WERI-Rb-1 (cell line): Measurements from ENCODE around the gene PTPRN2.

Source experiments
- DNase-seq: peaks from one replicate; pipeline ENCODE4 v3.0.0-alpha.2; 2020
- H3K27ac ChIP-seq: fragments of 250-450 bp; sonication (Bioruptor Pico); 2 replicates; pipeline ENCODE4 v1.5.1; 2020; ENCODE audit warnings: mild to moderate bottlenecking, moderate library complexity
- H3K27me3 ChIP-seq: fragments of 250-450 bp; sonication (Bioruptor Pico); 2 replicates; pipeline ENCODE4 v1.5.1; 2021; ENCODE audit warnings: mild to moderate bottlenecking, low read depth, moderate library complexity; ENCODE audit not compliant: insufficient read depth, severe bottlenecking
- H3K36me3 ChIP-seq: fragments of 250-450 bp; sonication (Bioruptor Pico); 2 replicates; pipeline ENCODE4 v1.5.1; 2020; ENCODE audit warnings: mild to moderate bottlenecking, moderate library complexity
- H3K4me3 ChIP-seq: 2 replicates; pipeline ENCODE4 v1.5.1; 2011; ENCODE audit warnings: low read depth, mild to moderate bottlenecking, control low read depth, low read length
- H3K9me3 ChIP-seq: fragments of 250-450 bp; sonication (Bioruptor Pico); 2 replicates; pipeline ENCODE4 v1.5.1; 2021; ENCODE audit warnings: mild to moderate bottlenecking, moderate library complexity; ENCODE audit not compliant: severe bottlenecking
- TF ChIP-seq, protein P1 (sequence below): IDR thresholded peaks from 2 replicates; pipeline ENCODE4 v1.5.1; 2011; ENCODE audit warnings: low read depth, mild to moderate bottlenecking, control low read depth, inconsistent platforms, low read length

PTPRN2 gene

DNA sequence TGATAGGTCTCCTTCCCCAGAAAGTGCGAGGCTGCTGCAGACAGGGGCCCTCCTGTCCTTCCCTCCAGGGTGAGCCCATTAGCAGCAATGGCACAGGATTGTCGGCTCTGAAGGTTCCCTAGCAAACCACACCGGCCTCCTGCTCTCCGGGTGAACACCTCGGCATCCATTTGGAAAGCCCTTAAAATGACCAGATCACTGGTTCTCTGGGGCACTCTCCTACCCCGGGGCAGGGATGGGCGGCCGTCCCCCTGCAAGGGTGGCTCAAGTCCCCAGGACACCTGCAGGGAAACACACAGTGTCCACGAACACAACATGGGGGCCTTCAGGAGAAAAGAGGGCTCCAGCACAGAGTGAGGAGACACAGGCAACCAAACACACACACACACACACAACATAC is 459.1 kb downstream of the PTPRN2 start:
- no peaks in the 10 kb centered on the region for H3K36me3 ChIP-seq
- no peaks in the 10 kb centered on the region for H3K27me3 ChIP-seq
- no peak overlapping the region for H3K4me3 ChIP-seq
- TF ChIP-seq, protein P1, sequence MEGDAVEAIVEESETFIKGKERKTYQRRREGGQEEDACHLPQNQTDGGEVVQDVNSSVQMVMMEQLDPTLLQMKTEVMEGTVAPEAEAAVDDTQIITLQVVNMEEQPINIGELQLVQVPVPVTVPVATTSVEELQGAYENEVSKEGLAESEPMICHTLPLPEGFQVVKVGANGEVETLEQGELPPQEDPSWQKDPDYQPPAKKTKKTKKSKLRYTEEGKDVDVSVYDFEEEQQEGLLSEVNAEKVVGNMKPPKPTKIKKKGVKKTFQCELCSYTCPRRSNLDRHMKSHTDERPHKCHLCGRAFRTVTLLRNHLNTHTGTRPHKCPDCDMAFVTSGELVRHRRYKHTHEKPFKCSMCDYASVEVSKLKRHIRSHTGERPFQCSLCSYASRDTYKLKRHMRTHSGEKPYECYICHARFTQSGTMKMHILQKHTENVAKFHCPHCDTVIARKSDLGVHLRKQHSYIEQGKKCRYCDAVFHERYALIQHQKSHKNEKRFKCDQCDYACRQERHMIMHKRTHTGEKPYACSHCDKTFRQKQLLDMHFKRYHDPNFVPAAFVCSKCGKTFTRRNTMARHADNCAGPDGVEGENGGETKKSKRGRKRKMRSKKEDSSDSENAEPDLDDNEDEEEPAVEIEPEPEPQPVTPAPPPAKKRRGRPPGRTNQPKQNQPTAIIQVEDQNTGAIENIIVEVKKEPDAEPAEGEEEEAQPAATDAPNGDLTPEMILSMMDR = no peak
- no peaks in the 10 kb centered on the region for H3K9me3 ChIP-seq
- no peak for DNase-seq
- H3K27ac ChIP-seq = no peak overlapping the region

DNA sequence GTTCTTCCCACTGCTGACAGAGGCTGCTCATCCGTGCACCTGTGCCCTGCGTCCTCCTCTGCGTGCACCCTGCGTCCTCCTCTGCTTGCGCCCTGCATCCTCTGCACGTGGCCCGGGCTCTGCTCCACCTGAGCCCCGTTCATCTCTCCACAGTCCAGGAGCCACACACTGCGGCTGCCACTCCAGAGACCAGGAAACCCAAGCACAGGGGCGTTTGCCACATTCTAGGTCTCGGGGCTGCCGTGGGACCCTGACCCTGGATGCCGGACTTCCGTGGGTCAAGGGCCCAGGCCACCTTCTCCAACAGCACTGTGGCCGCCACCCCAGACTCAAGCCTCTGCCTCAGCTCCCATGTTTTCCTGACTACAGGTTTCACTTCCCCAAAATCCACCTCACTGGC is 460.4 kb downstream of the PTPRN2 start:
- no peak overlapping the region for H3K27ac ChIP-seq
- TF ChIP-seq, protein P1 = no peak
- H3K27me3 ChIP-seq = no peaks in the 10 kb centered on the region
- no peak for DNase-seq
- no peaks in the 10 kb centered on the region for H3K36me3 ChIP-seq
- H3K4me3 ChIP-seq = no peak overlapping the region
- H3K9me3 ChIP-seq = no peaks in the 10 kb centered on the region

DNA sequence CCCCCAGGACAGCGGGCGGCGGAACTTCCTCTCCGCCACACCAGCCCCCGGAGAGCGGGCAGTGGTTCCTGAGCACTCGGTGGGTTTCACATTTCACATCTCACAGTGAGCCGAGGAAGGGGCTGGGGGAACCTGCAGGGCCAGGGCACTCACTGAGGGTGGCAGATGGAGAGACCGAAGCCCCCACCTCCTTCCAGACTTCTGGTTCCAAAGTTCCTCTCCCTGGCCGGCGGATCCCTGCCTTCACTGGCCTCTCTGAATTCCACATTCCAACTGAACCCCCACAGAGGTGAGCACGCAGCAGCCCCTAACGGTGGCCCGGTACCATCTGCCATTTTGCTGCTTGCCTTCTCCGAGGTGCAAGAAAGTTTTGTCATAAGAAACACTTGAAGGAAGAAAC is 461.0 kb downstream of the PTPRN2 start:
- Histone ChIP-seq H3K27me3 (no peaks in the 10 kb centered on the region), H3K36me3 (no peaks in the 10 kb centered on the region), H3K9me3 (no peaks in the 10 kb centered on the region), H3K4me3 (no peak overlapping the region), H3K27ac (no peak overlapping the region)
- TF ChIP-seq, protein P1 = no peak
- no peak for DNase-seq

DNA sequence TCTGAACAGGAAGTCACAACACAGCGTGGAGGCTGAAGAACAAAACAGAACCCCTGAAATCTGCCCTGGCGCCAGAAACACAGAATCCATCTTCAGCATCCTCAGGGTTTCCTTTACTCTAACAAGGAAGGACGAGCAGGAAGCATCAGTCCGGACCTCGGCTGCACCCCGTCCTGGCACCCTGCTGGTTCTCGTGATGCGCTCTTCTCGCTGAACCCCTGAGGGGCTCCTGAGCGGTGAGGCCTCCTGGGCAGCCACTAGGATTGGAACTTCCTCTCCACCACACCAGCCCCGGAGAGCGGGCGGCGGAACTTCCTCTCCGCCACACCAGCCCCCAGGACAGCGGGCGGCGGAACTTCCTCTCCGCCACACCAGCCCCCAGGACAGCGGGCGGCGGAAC is 461.9 kb downstream of the PTPRN2 start:
- H3K27me3 ChIP-seq = no peaks in the 10 kb centered on the region
- no peak overlapping the region for H3K27ac ChIP-seq
- no peaks in the 10 kb centered on the region for H3K9me3 ChIP-seq
- DNase-seq = no peak
- no peaks in the 10 kb centered on the region for H3K36me3 ChIP-seq
- TF ChIP-seq, protein P1 = no peak
- no peak overlapping the region for H3K4me3 ChIP-seq

DNA sequence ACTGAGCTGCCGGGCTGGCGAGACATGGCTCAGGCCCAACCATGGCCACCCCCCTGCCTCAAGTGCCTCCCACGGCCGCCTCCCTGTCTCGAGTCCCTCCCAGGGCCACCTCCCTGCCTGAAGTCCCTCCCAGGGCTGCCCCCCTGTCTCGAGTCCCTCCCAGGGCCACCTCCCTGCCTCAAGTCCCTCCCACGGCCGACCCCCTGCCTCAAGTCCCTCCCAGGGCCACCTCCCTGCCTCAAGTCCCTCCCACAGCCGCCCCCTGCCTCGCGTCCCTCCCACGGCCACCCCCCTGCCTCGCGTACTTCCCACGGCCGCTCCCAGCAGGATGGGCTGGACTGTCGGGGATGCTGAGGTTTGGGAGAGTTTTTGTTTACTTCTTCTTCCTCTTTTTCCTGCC is 462.5 kb downstream of the PTPRN2 start:
- Histone ChIP-seq H3K27ac (no peak overlapping the region), H3K9me3 (no peaks in the 10 kb centered on the region), H3K36me3 (no peaks in the 10 kb centered on the region), H3K4me3 (no peak overlapping the region), H3K27me3 (no peaks in the 10 kb centered on the region)
- TF ChIP-seq, protein P1 = no peak
- DNase-seq = no peak

DNA sequence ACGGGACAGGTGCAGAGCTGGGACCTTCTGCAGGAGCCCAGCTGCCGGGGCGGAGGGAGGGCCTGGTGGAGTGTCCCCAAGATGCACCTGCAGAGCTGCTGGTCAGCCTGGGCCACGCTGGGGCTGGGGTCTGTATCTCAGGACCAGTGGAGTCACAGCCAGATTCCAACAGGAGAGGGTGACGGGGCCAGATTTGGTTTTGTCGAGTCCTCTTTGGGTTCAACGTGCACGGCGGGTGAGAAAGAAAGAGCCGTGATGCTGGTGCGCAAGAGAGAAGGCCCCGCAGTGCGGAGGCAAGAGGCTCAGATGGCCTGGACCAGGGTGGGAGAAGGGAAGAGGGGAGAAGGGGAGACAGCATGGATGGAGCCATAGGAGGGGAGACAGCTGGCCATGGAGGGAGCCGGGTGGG is 462.9 kb downstream of the PTPRN2 start:
- Histone ChIP-seq H3K4me3 (no peak overlapping the region), H3K27ac (no peak overlapping the region), H3K27me3 (no peaks in the 10 kb centered on the region), H3K9me3 (no peaks in the 10 kb centered on the region), H3K36me3 (no peaks in the 10 kb centered on the region)
- no peak for DNase-seq
- TF ChIP-seq, protein P1 = no peak
